ENCODE data around the gene AOAH.

AOAH gene

DNA sequence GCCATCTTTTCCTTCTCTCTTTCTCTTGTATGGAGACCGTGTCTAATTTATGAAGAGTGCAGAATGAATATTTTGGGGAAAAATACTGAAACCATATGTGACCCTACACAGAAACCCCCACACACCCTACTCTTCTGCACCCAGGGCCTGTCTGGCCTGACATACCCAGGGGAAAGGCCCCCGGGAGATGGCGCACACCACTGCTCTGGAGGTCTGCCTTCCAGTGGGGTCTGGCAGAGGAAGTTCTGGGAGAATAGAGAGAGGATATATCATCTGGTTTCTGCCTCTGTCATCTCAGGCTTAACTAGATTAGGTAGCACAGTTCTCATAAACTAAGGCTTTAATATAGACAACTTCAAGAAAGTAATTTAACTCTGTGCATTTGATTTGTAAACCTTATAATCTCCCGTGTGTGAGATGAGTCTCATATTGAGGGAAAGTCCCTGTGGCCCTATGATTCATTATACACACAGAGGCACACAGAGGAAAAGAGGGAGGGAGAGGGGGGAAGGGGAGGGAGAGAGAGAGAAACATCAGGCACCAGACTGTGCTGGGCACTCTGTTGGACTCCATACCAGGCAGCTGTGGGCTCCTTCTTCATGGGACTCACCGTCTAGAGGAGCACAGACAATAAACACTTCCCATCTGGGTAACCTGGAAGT is 123.3 kb downstream of the AOAH start:
- no peak for DNase-seq (ENCODE audit: low spot score)

DNA sequence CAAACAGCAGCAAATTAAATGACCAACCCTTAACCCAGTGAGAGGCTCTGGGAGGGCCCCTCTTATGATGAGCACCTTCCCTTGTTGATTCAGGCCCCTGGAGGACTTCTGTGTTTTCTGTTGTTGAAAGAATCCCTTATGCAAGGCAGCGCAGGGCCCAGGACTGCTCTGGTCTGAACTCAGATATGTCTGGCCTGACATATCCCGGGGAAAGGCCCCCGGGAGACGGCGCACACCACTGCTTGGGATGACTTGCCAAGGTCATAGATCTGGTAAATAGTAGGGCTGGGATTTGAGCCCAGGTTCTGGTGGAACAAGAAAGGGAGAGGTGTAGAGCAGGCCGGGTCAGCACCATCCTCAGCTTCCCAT is 124.0 kb downstream of the AOAH start:
- no peak for DNase-seq (ENCODE audit: low spot score)

DNA sequence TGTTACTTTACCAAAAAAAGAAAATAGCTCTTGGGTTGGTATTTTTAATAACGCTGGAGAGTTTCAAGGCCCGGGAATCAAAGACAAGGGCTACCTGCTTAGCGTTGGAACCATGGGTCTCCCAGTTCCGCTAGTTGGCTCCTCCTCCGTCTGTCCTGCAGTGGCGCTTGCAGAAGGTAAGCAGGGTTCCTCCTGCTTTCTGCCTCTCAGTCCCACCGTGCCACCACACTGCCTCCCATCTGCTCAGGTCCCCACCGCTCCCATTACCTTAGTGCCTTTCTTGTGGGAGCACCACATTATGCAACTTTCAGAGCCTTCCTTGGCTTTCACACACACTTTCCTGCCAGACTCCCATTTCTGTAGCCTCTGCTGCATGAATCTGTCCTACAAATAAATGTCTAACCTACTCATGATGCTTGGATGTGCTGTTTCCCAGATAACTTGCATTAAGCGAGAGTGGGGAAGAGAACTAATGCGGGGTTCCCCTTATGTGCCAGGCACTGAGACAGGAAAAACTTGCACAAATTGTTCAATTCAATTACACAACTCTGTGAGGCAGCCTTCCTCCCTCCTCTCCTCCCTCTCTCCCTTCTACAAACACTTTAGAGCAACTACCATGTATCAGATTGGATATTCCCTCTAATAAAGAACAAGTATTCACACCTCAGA is 124.5 kb downstream of the AOAH start:
- no peak for DNase-seq (ENCODE audit: low spot score)

DNA sequence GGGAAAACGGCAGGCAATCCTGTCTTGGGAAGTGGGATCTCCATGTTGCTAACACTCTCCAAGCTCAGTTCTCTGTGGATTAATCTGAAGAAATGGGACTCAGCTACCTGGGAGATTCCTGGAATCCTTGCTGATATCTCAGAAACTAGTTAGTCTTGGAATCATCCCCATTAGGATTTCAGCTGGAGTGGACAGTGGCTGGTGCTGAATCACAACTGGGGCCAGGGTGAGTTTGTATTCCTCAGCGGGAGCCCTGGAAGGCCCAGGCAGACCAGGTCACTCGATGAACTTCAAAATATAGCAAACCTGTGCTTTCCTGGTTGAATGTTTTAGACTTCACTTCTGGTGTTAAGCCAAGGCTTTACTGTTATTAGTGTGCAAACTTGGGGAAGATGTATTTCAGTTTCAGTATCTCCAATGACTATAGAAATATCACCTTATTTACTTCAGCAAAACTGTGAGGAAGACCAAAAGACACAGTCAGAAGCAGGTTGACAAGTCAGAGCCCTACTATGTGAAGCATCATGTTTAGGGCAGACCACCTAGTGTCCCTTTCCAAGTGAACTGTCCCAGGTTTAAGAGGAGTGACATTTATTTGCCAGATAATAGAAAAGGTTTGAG is 126.1 kb downstream of the AOAH start:
- no peak for DNase-seq (ENCODE audit: low spot score)

DNA sequence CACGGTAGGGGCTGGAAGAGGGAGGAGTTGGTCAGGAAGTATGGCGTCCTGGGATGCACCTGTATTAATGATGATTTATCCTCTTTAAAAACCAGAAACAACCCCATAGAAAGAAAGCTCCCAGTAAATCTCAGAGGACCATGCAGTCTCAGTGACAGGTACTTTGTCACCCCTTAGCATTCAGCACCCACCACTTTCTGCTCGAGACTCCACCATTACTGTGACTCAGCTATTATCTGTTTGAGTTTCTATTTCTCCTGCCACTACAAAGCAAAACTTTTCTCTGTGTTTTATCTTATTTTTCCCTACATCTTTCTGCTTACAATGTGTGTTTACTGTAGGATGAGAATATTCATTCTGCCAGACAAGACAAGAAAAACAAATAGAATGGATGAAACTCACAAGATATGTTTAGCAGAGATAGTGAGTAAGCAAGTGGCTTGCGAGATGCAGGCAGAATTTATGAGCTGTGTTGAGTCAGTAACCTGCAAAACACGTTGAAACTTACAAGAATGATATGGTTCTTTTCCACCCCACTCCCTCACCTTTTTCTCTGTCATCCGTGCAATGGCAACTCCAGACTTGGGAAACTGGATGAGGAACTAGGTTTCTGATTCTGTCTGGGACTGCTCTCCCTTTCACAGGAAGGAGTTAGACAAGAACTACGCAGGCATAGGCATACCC is 127.1 kb downstream of the AOAH start:
- DNase-seq (ENCODE audit: low spot score) = no peak

DNA sequence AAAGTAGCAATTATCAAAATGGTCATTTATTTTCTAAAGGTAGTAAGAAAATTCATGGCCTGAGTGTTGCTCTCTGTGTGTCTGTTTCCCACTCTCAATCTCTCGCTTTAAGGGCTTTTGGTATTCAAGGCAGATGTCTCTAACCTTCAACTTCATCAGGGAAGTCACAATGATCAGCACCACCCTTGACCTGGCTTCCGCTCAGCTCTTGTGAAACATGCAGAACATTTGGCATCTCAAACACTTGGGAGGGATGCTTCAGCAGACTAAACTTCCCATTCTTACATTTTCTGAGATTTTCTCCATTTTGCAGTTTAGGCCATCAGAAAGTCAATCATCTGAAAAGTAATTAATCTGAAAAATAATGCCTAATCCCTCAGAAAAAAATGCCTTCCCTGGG is 129.8 kb downstream of the AOAH start:
- no peak for DNase-seq (ENCODE audit: low spot score)

DNA sequence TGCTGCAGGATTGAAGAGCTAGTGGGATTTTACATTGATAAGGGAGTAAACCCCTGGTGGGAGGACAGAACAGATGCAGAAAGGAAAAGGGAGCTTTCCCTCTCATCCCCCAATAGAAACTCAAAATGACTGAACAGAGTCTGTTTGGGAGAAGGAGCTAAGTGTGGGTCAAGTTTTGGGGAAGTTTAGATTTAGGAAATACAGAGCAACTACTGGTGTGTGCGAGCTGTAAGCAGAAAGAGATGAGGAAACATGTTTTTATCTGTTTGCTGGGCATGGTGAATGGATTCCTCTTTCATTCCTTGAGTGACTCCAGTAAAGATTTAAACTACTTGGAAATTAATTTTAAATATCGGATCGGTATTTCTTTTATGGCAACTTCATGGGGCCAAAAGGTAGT is 132.7 kb downstream of the AOAH start:
- no peak for DNase-seq (ENCODE audit: low spot score)

DNA sequence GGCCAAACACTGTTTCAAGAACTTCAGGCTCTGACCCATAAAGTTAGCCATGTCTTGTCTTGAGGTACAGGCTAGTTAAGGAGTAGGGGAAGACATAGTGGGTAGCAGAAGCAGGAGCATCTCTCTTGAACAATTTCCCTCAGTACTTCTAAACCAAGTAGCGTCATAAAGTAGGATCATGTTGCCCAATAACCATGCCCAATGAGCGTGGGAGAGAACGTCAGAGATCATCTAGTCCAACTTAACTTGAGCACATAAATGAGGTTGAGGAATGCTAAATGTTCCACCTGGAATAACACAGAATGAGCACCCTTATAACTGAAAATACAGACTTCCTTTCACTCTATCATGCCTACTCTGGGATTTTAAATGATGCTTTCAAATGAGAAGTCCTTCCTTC is 134.9 kb downstream of the AOAH start:
- no peak for DNase-seq (ENCODE audit: low spot score)

DNA sequence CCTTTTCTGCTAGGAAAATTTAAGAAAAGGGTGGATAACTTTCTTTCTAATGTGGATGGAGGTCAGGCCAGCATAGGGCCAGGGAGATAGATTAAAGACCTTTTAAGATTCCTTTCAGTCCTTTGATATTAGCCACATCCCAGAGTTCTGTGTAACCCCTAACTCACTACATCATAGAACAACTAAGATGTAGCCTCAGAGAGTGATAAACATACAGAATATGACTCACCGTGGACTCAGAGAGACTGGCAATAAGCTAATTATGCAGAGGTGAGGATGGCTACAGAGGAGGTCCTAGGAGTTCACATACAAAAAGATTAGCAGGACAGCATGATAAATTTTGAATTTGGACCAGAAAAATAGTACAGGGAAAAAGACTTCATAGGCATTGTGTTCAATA is 141.0 kb downstream of the AOAH start:
- no peak for DNase-seq (ENCODE audit: low spot score)

DNA sequence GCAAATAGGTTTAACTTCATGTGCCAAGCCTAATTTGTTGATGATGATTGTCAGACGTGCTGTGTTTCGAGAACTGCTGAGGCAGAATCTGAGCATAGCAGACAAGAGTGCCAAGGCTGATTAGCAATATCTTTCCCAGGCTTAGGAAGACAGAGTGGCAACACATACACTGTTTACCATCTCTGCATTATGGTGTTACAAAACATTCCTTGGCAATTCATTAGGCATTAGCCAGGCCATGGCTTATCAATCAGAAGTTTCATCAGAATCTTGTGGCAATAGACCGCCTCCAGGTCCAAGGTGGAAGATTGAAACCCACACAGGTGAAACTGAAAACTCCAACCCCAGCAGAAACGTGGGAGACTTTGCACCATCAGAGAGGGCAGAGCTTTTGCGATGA is 148.5 kb downstream of the AOAH start:
- DNase-seq (ENCODE audit: low spot score) = no peak

DNA sequence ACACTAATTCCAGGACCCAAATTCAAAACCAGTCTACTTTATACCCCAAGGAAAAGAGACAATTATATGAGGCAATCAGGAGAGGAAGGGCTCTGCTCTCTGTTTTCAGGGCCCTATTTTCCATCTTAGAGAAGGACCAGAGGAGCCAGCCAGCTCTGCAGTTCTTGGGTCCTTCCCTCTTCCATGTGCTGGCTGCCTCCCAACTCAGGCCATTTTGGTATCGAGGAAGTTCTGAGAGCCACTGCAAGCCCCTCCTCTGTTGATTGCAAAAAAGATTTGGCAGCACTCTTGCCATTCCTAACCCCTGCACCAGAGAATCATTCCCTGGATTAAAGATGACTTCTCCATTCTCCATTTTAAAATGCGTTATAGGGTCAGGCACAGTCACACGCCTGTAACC is 151.2 kb downstream of the AOAH start:
- DNase-seq (ENCODE audit: low spot score) = no peak

DNA sequence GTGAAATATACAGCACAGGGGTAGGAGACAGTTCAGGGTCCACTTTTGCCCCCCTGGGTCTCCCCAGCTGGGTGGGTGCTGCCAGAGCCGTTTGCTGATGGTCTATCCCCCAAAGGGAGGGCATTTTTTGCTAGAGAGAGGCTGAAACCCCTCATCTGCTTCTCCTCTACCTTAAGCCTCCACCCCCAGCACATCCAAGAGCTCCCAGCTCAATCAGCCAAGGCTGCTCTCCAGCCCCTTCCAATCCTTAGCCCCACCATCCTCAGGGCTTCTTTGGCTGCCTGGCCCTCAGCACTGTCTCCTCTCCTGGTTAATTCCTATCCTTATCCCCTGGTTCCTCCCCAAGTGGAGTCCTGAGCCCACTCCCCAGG is 153.1 kb downstream of the AOAH start:
- DNase-seq (ENCODE audit: low spot score) = no peak

DNA sequence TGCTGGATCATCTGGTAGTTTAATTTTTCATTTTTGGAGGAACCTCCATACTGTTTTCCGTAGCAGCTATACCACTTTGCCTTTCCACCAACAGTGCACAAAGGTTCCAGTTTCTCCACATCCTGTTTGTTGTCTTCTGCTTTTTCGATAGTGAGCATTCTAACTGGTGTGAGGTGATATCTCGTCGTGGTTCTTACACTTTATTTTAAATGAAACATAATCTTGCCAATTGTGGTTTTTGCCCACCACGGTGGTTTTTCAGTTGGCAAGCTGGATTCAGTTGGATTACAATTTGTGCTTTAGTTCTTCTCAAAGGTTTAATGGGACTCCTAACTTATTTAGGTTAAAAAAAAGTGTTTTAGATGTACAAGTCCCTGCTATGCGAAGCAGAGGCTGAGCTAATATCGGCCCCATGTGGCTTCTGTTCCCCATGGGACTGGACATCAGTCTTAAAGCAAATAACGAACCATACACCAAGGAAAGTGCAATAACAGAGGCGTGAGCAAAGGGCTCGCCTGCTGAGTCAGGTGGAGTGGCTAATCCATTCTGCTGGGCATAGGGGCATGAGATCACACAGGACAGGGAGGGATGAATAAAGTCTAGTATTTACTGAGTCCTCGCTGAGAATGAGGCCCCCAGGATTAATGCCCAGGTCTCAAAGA is 153.6 kb downstream of the AOAH start:
- no peak for DNase-seq (ENCODE audit: low spot score)

DNA sequence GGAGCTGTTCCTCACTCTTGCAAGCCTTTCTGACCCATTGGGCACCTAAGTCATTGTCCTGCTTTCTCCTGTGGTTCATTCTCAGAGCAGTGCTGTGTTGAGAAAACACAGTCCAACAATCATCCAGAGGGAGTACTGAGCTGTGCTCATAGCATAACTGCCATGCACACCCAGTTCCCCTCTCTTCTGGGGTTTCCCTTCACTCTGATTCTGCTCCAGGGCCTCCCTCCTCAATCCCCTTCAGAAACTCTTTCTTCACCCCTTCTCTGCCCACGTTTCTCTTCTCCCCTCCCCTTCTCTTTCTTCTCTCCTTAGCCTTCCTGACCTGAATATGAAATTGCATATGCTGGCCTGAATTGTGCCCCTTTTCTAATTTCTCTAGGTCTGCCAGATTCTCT is 155.8 kb downstream of the AOAH start:
- no peak for DNase-seq (ENCODE audit: low spot score)

DNA sequence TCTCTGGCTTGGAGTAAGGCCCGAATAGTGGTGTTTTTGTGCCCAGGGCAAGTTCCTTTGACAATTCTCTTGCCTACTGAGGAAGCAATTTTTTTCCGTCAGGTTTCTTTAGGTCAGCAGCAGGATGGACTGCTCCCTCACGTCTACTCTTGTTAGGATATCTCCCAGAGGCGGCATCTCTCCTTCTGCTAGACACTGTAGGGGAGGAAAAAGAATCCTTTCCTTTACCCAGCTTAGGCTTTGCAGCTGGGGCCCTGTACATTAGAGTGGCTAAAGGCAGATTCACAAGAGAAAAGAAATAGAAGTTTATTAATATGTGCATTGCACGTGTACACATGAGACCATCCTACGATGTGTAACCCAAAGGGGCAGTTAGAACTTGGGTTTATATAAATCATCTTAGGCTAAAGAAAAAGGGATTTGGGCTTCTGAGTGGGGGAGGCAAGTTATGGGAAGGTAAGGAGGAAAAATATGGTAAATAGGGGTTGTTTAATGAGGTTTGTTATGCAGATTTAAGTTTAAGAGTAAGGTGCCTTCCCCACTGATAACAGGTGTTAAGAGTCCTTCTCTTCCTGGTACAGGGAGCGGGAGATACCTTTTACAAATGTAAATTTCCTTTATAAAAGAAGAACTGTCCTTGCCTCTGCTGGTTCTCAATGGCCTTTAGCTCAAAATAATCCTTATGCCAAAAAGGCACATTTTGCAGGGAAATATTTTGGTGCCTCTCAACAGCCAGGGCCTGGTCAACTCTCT is 156.4 kb downstream of the AOAH start:
- no peak for DNase-seq (ENCODE audit: low spot score)

DNA sequence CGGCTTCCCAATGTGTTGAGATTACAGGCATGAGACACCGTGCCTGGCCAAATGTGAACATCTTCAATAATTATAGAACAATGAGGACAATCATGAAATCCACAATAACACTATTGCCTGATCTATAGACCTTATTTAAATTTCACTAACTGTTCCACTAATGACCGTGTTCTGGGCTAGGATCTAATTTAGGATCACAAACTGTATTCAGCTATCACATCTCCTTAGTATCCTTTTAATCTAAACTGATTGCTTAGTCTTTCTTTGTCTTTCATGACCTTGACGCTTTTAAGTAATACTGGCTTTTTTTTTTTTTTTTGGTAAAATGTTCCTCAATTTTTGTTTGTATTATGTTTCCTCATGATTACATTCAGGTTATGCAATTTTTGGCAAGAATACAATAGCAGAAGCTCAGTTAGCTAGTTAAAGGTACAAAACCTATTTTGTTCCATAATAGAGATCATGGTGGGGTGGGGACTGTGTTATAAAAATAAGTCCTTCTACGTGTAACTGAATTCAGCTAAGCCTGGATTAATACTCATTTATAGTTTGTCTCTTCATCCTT is 158.4 kb downstream of the AOAH start:
- no peak for DNase-seq (ENCODE audit: low spot score)

DNA sequence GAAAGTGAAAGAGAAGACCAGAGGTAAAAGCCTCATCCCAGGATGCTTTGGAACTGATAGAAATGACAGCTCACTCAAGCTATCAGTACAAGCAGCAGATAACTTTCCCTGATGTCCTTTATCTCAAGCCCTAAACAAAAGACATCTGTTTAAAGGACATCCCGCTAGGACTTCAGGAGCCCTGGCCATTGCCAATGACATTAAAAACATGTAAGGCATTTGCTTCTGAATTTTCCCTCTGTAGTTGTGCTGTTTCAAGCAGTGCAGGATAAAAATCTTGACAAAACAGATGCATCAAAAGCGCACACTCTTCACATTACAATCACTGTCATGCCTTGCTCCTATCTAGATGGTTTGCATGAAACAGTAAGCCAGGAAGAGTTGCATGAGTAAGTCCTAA is 159.8 kb downstream of the AOAH start:
- DNase-seq (ENCODE audit: low spot score) = no peak

DNA sequence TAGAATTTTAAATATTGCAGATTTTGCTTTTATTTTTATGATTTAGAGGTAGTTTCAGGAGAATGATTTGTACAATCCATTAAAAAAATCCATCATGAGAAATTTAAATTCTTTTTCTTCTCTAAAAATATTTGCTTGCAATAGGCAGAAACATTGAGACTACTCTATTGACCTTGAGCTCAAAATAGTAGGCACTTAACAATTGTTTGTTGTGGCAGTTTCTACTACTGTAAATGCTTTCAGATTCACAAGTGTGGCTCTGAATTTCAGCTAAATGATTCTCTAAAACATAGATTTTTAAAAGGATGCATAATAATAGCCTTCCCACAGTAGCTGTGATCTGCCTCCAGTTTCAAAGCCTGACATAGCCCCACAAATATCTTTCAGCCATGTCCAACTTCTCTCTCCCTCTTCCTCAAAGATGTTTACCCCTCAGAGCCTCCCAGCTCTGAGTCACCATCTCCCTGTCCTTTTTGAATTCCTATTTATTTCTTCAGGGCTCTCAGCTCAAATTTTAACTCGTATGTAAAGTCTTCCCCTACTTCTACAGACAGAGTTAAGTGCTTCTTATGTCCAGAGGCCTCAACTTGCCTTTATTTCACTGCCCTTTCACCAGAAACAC is 160.5 kb downstream of the AOAH start:
- no peak for DNase-seq (ENCODE audit: low spot score)

DNA sequence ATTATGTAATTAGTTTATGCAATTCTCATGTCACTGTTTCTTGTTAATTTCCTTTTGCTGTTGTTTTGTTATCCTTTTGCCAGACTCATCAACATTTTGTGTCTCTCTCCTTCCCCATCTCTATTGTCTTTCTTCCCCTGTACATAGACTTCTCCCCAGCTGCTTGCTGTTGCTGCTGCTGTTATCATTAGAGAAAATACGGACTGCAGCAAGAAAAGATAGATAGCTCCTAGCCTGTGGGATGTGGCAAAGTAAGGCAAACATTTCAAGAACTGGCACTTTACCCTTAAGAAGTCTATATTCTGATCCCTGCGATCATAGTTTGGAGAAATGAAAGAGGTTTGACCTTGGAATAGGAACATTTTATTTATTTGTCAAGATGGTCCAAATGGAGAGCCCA is 162.2 kb downstream of the AOAH start:
- DNase-seq (ENCODE audit: low spot score) = no peak

DNA sequence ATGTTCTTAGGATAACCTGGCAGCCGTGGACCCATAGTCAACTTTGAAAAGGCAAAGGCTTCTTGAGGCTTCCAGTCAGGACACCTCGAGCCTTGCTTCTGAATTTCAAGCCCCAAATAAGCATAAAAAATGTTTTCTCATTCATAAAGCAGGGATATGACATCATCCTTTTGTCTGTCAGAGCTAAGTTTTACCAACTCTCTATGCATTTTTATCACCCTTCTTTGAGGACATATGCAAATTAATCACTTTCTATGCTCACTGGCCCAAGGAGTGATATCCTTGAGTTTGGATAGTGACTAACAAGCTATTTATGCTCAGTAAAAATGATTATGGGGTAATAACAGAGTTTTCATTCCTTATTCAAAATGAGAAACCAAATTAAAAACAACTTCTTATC is 175.3 kb downstream of the AOAH start:
- DNase-seq (ENCODE audit: low spot score) = no peak

DNA sequence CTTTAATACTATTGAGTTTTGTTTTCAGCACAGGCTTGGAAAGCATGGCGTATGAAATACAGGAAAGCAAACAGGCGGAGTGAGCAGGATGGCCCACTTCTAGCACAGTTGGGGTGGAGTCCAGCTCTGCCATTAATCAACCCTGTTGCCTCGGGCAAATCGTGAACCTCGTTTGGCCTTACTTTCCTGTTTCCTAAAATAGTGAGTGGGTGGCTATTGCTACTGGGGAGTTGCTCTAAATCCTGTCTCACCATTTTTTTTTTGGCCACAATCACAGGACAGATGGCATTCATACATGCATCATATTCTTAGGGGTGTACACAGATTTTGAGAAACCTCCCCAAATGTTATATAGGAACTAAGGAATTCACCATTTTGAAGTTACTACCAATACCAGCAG is 176.9 kb downstream of the AOAH start:
- DNase-seq (ENCODE audit: low spot score) = no peak
